ENCODE data around the gene SLC15A4. TPM values are rescaled to one million over a fixed set of nuclear protein-coding genes. Genes with fewer than 3 reads are reported as not detected.

Gene SLC15A4
- total RNA-seq, 1 experiment from 2014 or later = 20.6 TPM

DNA sequence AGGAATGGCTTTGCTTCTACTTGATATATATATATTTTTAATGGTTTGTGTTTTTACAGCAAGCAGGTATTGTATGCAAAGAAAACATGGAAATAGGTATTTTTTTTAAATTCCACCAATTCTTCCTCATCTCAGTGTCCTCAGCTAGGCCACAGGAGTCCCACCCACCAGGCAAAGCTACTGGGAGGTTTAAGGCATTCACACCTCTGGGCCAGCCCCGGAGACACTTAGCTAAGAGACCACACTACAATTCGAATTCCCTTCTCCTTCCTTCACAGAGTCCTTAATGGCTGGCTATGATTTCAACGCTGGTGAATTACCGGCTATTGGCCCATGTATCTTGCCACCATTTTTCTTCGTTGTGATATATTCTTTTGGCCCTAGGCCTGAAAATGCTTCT is 71.4 kb downstream of the SLC15A4 start:
- H3K79me2 ChIP-seq (ENCODE audit: insufficient read depth, low read length) = no peaks in the 10 kb centered on the region
- no TSS peak for BruUV-seq (replicated peaks)
- H3K9ac ChIP-seq (ENCODE audit: low read length) = no peak overlapping the region
- ATAC-seq (no peak), DNase-seq (ENCODE audit: low read depth, low spot score) (no peak)
- no peaks in the 10 kb centered on the region for H3K36me3 ChIP-seq (ENCODE audit: control insufficient read depth in 1 of 2, insufficient read depth in 2 of 2, low read length in 2 of 2)
- H2AFZ ChIP-seq (ENCODE audit: low read depth, low read length, poor library complexity, severe bottlenecking) = no peak overlapping the region
- H3K9me2 ChIP-seq (ENCODE audit: insufficient read depth) = no peaks in the 10 kb centered on the region
- no peaks in the 10 kb centered on the region for H3K4me1 ChIP-seq (ENCODE audit: control insufficient read depth in 1 of 2, insufficient read depth in 2 of 2, low read length in 2 of 2)
- no peak for TF ChIP-seq CBX3 (IDR thresholded peaks at IDR 0.05; ENCODE audit: low read depth)
- TF ChIP-seq FOSL1 (IDR thresholded peaks at IDR 0.05; ENCODE audit: low read depth) = no peak
- H3K27ac ChIP-seq (ENCODE audit: low read depth, low read length) = no peak overlapping the region
- intact Hi-C loops (cut with micrococcal nuclease) = no loop called here
- H4K20me1 ChIP-seq (ENCODE audit: insufficient read depth) = no peaks in the 10 kb centered on the region
- ChIA-PET POLR2A (no interaction called here), RAD21 (ENCODE audit: low non-redundant PET in 1 of 2, low total read pairs in 2 of 2, uncharacterized antibody in 2 of 2, unreplicated experiment in 2 of 2) (no interaction called here), CTCF (no interaction called here)
- no peak overlapping the region for H3K4me3 ChIP-seq (replicated peaks in 1 of 2; ENCODE audit: low read depth in 1 of 2, low read length in 2 of 2)
- H3K9me3 ChIP-seq (ENCODE audit: control insufficient read depth in 1 of 2, insufficient read depth in 1 of 2, low read depth in 1 of 2, low read length in 2 of 2) = no peaks in the 10 kb centered on the region
- H3K27me3 ChIP-seq (ENCODE audit: insufficient read depth, low read length) = peaks cover 4% of the 10 kb centered on the region; the same call in 1 of the 2 replicates
- no peak overlapping the region for H3K4me2 ChIP-seq (ENCODE audit: low read length)

DNA sequence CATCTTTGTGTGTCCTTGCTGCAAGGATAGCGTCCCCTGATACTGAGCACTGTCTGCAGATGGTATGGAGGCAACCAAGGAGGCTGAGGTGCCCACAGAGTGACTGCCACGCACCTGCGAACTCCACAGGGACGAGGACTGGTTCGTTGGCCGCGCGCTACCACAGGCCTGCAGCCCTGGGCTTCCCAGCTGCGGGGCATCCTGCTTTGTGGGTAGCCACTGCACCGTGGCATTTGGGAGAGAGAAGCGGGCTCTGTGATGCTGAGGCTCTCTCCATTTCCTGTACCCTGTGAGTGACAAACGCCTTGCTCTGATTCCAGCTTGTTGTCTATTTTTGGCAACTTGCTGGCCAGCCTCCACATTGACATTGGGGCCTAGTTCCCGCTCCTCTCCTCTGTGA is 76.3 kb downstream of the SLC15A4 start:
- no peaks in the 10 kb centered on the region for H4K20me1 ChIP-seq (ENCODE audit: insufficient read depth)
- no peak overlapping the region for H3K9ac ChIP-seq (ENCODE audit: low read length)
- H3K27me3 ChIP-seq (ENCODE audit: insufficient read depth, low read length) = peaks cover 11% of the 10 kb centered on the region
- no peak overlapping the region for H3K27ac ChIP-seq (ENCODE audit: low read depth, low read length)
- H3K9me3 ChIP-seq (ENCODE audit: control insufficient read depth in 1 of 2, insufficient read depth in 1 of 2, low read depth in 1 of 2, low read length in 2 of 2) = no peaks in the 10 kb centered on the region
- no peak for TF ChIP-seq ELF1 (IDR thresholded peaks at IDR 0.05; ENCODE audit: borderline replicate concordance, low read depth)
- TF ChIP-seq YY1 (IDR thresholded peaks at IDR 0.05; ENCODE audit: extremely low read depth, insufficient replicate concordance, low read depth, low read length) = no peak
- TF ChIP-seq FOSL1 (IDR thresholded peaks at IDR 0.05; ENCODE audit: low read depth) = no peak
- TF ChIP-seq, protein P1, sequence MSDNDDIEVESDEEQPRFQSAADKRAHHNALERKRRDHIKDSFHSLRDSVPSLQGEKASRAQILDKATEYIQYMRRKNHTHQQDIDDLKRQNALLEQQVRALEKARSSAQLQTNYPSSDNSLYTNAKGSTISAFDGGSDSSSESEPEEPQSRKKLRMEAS (IDR thresholded peaks at IDR 0.05) = no peak
- TF ChIP-seq JUND (IDR thresholded peaks at IDR 0.05) = no peak
- TF ChIP-seq, protein P2, sequence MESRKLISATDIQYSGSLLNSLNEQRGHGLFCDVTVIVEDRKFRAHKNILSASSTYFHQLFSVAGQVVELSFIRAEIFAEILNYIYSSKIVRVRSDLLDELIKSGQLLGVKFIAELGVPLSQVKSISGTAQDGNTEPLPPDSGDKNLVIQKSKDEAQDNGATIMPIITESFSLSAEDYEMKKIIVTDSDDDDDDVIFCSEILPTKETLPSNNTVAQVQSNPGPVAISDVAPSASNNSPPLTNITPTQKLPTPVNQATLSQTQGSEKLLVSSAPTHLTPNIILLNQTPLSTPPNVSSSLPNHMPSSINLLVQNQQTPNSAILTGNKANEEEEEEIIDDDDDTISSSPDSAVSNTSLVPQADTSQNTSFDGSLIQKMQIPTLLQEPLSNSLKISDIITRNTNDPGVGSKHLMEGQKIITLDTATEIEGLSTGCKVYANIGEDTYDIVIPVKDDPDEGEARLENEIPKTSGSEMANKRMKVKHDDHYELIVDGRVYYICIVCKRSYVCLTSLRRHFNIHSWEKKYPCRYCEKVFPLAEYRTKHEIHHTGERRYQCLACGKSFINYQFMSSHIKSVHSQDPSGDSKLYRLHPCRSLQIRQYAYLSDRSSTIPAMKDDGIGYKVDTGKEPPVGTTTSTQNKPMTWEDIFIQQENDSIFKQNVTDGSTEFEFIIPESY (IDR thresholded peaks at IDR 0.05; ENCODE audit: extremely low read depth, insufficient replicate concordance, low read length) = no peak
- no peak for TF ChIP-seq POLR2AphosphoS5 (IDR thresholded peaks at IDR 0.05; ENCODE audit: low read depth, low read length)
- TF ChIP-seq SP1 (IDR thresholded peaks at IDR 0.05; ENCODE audit: low read depth) = no peak
- BruUV-seq (replicated peaks) = no TSS peak
- ChIA-PET RAD21 (ENCODE audit: low non-redundant PET in 1 of 2, low total read pairs in 2 of 2, uncharacterized antibody in 2 of 2, unreplicated experiment in 2 of 2) (no interaction called here), POLR2A (no interaction called here), CTCF (no interaction called here)
- no peak overlapping the region for H3K4me2 ChIP-seq (ENCODE audit: low read length)
- intact Hi-C loops (cut with micrococcal nuclease) = no loop called here
- H3K36me3 ChIP-seq (ENCODE audit: control insufficient read depth in 1 of 2, insufficient read depth in 2 of 2, low read length in 2 of 2) = no peaks in the 10 kb centered on the region
- DNase-seq (ENCODE audit: low read depth, low spot score) (no peak), ATAC-seq (no peak)
- H2AFZ ChIP-seq (ENCODE audit: low read depth, low read length, poor library complexity, severe bottlenecking) = no peak overlapping the region
- no peaks in the 10 kb centered on the region for H3K4me1 ChIP-seq (ENCODE audit: control insufficient read depth in 1 of 2, insufficient read depth in 2 of 2, low read length in 2 of 2)
- H3K4me3 ChIP-seq (replicated peaks in 1 of 2; ENCODE audit: low read depth in 1 of 2, low read length in 2 of 2) = no peak overlapping the region
- H3K9me2 ChIP-seq (ENCODE audit: insufficient read depth) = no peaks in the 10 kb centered on the region
- H3K79me2 ChIP-seq (ENCODE audit: insufficient read depth, low read length) = no peaks in the 10 kb centered on the region
